ENCODE data around the gene EPHB1. TPM values are rescaled to one million over a fixed set of nuclear protein-coding genes. Genes with fewer than 3 reads are reported as not detected.

Gene EPHB1
- total RNA-seq, 2 donors from 2014 or later: 1.9 to 3.2 TPM

DNA sequence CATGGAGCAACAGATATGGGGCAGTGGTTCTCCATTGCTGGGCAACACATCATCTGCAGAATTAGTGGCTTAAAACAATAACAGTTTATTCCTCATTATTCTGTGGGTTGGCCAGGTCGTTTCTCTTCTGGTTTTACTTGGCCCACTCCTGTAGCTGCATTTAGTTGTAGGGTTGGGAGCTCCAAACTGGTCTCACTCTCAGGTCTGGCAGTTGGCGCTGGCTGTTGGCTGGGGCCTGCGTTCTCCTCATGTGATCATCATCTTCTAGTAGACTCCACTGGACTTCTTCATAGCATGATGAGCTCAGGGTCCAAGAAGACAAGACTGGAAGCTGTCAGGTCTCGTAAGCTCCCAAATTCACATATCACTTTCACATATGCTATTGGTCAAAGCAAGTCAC is 91.9 kb downstream of the EPHB1 start:
- peaks cover 0 to 10% of the 10 kb centered on the region in 2 donors for H3K9me3 ChIP-seq
- no peaks in the 10 kb centered on the region for H3K4me1 ChIP-seq
- TF ChIP-seq, protein P1, sequence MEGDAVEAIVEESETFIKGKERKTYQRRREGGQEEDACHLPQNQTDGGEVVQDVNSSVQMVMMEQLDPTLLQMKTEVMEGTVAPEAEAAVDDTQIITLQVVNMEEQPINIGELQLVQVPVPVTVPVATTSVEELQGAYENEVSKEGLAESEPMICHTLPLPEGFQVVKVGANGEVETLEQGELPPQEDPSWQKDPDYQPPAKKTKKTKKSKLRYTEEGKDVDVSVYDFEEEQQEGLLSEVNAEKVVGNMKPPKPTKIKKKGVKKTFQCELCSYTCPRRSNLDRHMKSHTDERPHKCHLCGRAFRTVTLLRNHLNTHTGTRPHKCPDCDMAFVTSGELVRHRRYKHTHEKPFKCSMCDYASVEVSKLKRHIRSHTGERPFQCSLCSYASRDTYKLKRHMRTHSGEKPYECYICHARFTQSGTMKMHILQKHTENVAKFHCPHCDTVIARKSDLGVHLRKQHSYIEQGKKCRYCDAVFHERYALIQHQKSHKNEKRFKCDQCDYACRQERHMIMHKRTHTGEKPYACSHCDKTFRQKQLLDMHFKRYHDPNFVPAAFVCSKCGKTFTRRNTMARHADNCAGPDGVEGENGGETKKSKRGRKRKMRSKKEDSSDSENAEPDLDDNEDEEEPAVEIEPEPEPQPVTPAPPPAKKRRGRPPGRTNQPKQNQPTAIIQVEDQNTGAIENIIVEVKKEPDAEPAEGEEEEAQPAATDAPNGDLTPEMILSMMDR (IDR thresholded peaks at IDR 0.05): no peak
- H3K4me3 ChIP-seq: no peak overlapping the region
- no peaks in the 10 kb centered on the region for H3K36me3 ChIP-seq
- no peak for DNase-seq (ENCODE audit: low spot score)
- no peak overlapping the region for H3K27ac ChIP-seq
- H3K27me3 ChIP-seq: no peaks in the 10 kb centered on the region

DNA sequence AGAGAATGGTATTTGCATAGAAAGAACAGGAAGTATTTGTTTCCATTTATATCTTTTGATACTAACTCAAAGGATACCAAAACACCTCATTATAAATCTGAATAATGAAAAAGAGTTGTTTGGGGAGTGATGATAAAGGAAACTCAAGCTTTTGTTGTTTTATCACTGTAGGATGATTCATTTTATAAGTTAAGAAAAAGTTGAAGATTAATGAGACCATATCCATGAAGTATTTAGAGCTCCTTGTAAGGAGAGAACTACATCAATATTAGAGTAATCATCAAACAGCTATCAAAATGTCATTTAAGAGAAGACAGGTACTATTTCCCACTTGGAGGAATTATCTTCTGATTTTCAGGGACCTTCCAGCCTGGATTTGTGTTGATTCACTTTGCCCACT is 92.5 kb downstream of the EPHB1 start:
- Histone ChIP-seq H3K27me3 (no peaks in the 10 kb centered on the region), H3K27ac (no peak overlapping the region), H3K4me3 (no peak overlapping the region), H3K4me1 (no peaks in the 10 kb centered on the region), H3K36me3 (no peaks in the 10 kb centered on the region), H3K9me3 (peaks cover 0 to 11% of the 10 kb centered on the region in 2 donors)
- TF ChIP-seq, protein P1 (IDR thresholded peaks at IDR 0.05): no peak
- no peak for DNase-seq (ENCODE audit: low spot score)

DNA sequence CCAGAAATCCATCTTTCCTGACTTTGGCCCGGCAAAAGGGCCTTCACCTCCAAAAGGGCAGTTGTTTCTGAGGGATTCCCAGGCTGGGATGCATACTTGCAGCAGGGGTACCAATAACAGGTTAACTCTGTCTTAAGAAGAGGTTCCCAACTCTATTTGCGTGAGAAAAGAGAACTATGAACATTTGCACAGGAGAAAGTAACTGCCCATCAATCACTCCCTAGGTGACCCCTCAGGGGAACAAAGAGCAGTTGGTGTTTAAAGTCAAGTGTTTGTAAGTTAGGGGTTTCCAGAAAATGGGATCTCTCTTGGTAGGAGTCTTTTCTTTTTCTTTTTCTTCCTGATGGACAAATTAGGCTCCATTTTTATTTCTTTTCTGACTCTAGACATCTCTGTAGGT is 97.3 kb downstream of the EPHB1 start:
- H3K4me3 ChIP-seq: no peak overlapping the region
- no peaks in the 10 kb centered on the region for H3K27me3 ChIP-seq
- no peaks in the 10 kb centered on the region for H3K36me3 ChIP-seq
- DNase-seq (ENCODE audit: low spot score): no peak
- no peaks in the 10 kb centered on the region for H3K4me1 ChIP-seq
- peaks cover 0 to 11% of the 10 kb centered on the region in 2 donors for H3K9me3 ChIP-seq
- TF ChIP-seq, protein P1 (IDR thresholded peaks at IDR 0.05): no peak
- H3K27ac ChIP-seq: no peak overlapping the region

DNA sequence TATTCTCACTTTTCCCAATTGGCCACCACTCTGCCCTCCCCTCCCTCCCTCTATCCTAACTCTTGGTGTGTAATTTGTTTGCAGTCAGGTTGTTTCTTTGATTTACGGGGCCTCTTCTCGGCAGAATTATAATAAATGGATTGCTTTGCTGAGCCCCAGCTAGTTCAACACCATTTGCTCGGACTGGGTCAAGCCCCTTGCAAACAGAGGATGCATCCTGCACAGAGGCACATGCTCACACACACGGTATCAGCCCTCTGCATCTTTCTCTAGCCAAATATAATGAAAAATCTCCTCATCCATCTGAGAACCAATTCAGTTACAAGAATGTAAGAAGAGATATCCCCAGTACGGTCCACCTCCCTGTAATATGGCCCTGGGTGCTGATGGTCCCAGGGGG is 97.7 kb downstream of the EPHB1 start:
- Histone ChIP-seq H3K27me3 (no peaks in the 10 kb centered on the region), H3K27ac (no peak overlapping the region), H3K9me3 (peaks cover 0 to 11% of the 10 kb centered on the region in 2 donors), H3K4me3 (no peak overlapping the region), H3K36me3 (no peaks in the 10 kb centered on the region), H3K4me1 (no peaks in the 10 kb centered on the region)
- DNase-seq (ENCODE audit: low spot score): no peak
- TF ChIP-seq, protein P1 (IDR thresholded peaks at IDR 0.05): no peak

DNA sequence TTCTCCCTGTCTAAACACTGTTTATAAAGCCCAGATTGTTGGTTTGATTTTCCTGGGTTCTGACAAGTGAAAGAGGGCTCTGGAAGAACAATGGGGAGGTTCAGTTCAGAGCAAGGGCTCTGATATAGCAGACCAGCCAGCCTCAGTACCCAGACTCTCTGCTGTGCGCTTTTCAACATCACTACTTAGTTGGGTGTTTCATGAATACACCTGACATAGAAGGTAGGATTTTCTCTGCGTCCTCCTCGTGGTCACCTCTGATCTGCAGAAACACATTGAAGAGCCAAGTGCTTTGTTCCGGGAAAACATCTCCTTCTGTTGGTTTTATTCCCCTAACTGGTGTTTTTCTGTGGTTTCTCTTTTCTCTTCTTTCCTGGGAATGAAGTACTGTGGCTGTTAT is 99.5 kb downstream of the EPHB1 start:
- no peak for DNase-seq (ENCODE audit: low spot score)
- TF ChIP-seq, protein P1 (IDR thresholded peaks at IDR 0.05): no peak
- no peaks in the 10 kb centered on the region for H3K4me1 ChIP-seq
- no peak overlapping the region for H3K4me3 ChIP-seq
- peaks cover 0 to 11% of the 10 kb centered on the region in 2 donors for H3K9me3 ChIP-seq
- no peaks in the 10 kb centered on the region for H3K27me3 ChIP-seq
- H3K36me3 ChIP-seq: no peaks in the 10 kb centered on the region
- H3K27ac ChIP-seq: no peak overlapping the region

DNA sequence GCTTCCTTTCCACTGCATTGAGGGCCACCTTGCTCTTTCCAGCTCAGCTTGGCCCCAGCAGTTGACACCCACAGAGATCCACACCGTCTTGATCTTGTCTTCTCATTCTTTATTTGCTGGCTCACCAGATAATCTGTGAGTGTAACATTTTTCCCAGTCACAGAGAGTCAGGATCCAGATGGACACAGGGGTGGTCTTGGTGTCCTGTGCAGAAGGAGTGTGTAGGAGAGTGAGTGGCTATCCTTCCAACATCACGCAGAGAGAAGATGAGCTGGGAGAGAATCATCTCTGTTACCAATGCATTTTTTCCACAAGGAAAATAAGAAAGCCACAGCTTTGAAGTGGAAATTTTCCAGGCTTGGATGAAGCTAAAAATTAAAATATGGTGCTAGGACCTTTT is 100.1 kb downstream of the EPHB1 start:
- DNase-seq (ENCODE audit: low spot score): no peak
- TF ChIP-seq, protein P1 (IDR thresholded peaks at IDR 0.05): no peak
- no peak overlapping the region for H3K27ac ChIP-seq
- H3K27me3 ChIP-seq: no peaks in the 10 kb centered on the region
- no peaks in the 10 kb centered on the region for H3K4me1 ChIP-seq
- no peak overlapping the region for H3K4me3 ChIP-seq
- no peaks in the 10 kb centered on the region for H3K36me3 ChIP-seq
- peaks cover 0 to 11% of the 10 kb centered on the region in 2 donors for H3K9me3 ChIP-seq

Measured in right atrium auricular region (tissue), 2 donors.